Fibroblast of upper back skin (primary cell): ENCODE data around the gene FBF1.

ENCODE experiments used
- DNase-seq: peaks from one replicate; pipeline ENCODE4 v3.0.0-alpha.2; 2013

The FBF1 gene

DNA sequence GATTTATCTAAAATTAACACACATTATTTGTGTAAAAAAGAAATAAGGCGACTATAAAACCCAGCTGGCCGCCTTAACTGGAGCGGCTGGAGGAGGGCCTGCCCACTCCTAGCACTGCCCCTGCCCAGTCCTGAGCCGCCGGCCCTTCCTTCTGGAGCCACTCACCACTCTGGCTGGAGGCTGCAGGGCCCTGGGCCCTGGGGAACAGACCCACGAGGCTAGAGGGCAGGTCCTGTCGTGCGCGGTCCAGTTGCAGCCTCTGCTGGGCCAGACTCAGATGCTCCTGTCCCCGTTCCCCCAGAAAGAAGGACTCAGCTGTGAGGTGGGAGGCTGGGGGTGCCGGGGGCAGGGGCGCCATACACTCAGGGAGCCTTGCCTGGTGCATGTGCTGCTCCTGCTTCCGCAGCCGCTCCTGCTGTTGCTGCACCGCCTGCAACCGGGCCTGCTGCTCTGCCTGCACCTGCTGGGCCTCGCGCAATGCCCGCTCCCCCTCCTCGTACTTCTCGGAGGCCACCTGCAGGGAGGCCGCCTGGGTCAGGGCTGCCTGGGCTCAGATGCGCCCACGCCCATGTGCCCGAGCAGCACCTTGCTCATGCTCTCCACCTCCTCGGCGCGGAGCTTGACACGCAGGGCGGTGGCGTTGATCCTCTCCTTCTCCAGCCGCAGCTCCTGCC lies 27.2 kb downstream of the FBF1 start:
- no peak for DNase-seq

- no peak for DNase-seq
These were observed 30.1 kb downstream of the FBF1 start for GRCh38 chr17:75910699-75911098.

DNA sequence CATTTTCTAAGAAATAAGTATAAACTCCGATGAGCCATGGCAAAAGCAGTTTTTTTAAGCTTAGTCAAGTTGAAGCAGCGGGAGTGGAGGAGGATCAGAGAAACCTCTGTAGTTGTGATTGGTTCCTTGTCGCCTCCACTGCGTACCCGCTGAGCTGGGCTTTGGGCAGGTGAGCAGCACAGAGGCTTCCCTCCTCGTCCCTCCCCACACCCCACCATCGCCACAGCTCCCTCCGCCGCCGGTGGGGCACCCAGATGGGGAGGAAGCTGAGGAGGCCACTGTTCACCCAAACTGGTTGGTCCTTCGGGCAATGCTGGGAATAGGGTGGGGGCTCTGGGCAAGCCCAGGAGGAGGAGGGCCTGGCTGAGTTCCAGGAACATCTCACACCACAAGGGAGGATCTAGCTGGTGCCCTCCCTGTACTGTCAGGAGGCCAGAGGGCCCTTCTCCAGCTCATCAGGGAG lies 31.0 kb downstream of the FBF1 start:
- no peak for DNase-seq

DNA sequence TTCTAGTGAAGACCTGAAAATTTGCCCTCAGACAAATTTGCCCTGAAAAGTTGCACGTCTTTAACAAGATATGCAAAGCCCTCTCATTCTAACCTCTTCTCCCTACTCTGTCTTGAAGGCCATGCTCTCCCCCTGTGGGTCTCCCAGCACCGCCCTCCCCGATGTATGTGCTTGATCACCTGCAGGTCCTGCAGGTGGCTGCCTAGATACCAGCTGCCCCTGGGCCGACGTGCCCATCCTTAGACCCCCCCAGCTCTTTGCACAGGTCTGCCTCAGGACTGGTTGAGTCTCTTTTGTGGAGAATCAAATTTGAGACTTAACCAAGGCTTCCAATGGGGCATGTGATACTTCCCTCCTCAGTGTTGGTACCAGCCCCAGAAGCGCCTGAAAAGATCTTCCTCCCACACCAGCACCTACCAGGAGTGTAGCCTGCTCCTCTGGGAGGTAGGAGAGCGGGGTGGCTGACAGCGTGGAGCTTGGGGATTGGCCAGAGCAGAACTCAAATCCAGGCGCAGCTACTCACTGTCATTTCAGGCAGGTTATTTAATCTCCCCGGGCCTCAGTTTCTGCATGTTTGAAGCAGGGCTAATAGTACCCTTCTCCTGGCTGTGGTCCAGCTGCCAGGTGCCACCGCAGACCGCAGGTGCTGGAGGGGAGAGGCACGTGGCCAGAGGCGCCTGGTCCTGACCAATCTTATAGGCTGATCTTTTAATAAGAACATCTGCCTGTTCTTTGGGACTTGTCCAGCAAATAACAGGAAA lies 31.6 kb downstream of the FBF1 start:
- DNase-seq = no peak

DNA sequence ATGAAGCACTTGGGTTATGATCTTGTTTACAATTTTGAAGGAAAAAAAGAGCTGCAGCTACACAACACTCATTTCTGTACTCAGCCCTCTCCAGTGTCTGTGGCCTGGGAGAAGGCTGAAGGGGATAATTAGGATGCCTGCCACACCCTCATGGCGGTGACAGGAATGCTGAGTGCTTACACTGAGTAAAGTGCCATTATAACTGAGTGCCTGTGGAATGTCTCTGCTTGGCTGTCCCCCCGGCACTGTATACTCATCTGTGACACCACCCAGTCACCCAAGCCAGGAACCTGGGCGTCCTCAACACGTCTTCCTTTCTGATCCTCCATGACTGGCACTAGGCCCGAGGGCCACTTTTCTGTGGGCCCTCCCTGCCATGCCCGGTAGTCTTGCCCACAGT lies 32.6 kb downstream of the FBF1 start:
- no peak for DNase-seq

DNA sequence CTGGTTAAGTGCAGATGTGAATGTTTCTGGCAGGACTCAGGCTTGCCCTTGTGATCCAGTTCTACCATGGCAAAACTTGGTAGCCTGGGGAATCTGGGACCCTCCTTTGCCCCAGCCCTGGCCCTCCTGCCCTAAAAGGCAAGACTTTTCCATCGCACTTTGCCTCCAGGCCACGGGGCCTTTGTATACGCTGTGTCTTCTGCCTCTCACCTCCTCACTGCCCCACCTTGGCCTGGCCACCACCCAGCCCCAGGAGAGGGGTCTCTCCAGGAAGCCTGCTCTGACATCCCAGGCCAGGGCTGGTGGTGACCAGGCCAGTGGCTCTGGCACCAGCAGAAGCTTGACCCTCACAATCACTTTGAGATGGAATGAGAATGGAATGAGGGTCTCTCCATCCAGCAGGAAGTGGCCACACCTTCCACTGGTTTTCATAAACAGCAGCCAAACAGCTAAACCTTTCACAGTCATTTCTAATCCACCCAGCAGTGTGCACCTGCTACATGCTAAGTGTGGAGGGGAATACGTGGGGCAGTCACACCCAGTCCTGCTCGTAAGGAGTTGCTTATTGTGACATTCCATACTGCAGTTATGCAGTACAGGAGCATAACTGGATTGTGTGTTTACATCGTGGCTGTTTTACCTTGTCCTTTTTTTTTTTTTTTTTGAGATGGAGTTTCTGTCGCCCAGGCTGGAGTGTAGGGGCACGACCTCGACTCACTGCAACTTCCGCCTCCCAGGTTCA lies 34.5 kb downstream of the FBF1 start:
- DNase-seq = no peak

DNA sequence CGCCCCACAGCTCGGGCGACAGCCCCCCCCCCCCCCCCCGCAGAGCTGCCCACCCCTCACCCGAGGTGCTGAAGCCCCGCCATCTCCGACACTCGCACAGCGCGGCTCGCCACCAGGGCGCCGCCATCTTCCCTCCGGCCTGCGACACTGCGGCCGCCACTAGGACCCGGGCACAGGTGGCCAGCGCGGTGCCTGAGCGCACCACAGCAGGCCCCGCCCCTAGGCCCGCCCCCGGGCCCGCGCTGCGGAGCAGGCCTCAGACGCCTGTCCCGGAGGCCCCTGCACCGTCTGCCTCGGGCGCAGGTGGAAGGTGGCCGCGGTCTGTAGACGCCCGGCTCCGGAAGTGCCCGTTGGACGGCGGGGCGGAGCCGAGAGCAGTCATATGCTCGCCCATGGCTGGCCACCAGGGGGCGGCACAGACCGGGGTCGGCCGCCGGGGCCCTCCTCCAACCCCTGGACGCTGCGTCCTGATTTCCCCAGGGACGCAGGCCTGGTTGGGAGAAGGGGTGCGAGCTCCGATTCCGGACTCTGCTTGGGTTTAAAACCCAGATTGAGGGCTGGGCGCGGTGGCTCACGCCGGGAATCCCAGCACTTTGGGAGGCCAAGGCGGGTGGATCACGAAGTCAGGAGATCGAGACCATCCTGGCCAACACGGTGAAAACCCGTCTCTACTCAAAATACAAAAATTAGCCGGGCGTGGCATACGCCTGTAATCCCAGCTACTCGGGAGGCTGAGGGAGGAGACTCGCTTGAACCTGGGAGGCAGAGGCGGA lies 35.9 kb downstream of the FBF1 start, which contains the start of gene MRPL38:
Gene MRPL38 (minus strand): TSS at position 136 of the 773 bp plus-strand sequence. CDS start 9 bp downstream, at position 127.
- peak; percentile 91 for DNase-seq

GRCh38 chr17:75902406-75902805 lies 38.4 kb downstream of the FBF1 start:
- DNase-seq = no peak

DNA sequence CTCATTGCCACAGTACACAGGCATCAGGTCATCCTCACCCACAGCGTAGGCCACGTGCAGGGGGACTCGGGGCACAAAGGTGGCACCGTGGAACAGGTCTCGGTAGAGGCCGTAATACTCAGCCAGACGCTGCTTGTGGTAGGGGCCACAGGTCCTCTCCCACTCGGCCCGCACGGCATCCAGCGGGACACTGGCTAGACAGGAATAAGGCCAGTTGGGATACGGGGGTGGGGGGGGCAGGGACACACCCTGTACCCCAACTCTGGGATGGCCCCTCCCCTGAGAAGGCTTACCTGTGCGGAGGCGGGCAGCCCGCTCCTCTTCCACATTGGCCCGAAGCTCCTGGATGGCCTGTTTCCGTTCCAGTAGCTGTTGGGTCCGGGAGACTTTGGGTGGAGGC lies 39.1 kb downstream of the FBF1 start:
- no peak for DNase-seq

- no peak for DNase-seq
These were observed 39.9 kb downstream of the FBF1 start for GRCh38 chr17:75900691-75901533.

DNA sequence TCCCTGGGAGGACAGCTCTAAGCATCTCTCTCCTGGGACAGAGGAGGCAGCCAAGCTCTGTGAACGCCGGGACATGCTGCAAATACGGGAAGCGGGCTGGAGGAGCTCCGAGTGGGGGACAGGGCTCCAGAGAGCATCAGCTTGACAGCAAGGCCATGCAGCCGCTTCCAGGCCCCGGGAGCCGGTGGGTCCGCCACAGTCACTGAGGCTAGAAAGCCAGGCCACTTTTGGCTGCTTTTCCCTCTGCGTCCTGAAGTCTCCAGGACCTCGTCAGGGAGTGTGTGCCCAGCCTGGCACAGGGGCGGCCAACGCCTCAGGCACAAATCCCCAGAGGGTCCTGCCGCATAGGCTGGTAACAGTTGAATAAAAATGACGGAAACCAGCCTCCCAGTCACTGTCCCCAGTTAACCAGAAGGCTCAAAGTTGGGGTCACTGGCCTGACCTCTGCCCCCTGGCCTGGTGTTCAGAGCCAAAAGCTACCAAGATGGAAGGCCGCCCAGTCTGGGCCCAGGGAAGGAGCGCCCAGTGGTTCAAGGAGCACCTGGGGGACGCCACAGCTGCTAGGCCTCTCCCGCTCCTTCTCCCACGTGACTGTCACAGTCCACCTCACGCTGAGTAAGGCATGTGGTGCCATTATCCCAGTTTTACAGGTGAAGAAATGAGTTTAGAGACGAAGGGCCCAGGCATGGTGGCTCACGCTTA lies 40.9 kb downstream of the FBF1 start:
- DNase-seq = no peak

DNA sequence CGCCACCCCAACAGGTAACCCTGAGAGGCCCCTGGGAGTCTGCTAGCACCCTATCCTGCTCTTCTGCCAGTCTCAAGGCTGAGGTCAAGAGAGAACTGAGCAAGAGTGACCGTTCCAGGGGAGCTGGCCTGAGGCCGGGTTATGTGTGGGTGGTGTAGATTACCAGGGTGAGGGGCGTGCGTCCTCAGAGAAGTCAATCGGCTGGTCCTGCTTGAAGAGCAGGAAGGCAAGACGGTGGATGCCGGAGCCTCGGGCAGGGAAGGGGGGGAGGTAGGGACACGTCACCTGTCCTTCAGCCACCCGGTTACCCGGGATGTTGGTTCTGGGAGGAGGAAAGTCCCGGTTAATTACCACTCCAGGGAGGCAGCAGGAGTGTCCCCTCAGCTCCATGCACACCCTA lies 41.5 kb downstream of the FBF1 start:
- DNase-seq = no peak

DNA sequence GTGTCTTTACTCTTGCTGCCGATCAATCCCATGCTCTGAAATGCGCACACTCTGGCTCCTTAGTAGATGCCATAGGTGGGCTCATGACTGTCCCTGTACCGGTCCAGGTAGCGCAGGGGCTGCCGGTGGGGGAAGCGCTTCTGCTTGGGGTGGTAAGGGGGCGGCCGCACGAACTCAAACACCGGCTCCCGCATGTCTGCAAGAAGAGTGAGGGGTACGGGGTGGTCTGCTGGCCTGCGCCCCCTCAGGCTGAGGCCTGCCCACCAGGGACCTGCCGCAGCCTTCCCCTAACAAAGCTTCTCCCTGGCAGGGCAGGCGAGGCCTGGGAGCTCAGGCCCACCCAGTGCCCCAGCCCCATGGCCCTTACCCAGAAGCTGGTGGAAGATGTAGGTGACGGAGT lies 42.1 kb downstream of the FBF1 start:
- no peak for DNase-seq

- DNase-seq = no peak
These were observed 42.8 kb downstream of the FBF1 start for GRCh38 chr17:75898065-75898464.

- DNase-seq = no peak
These were observed 43.5 kb downstream of the FBF1 start for GRCh38 chr17:75897160-75898019.

GRCh38 chr17:75896415-75897159 lies 44.3 kb downstream of the FBF1 start, which contains the start of gene TRIM65:
Gene TRIM65, minus strand, starts transcription at chr17:75896951. Its CDS starts 14 bp downstream, at chr17:75896937.
- peak; percentile 72 for DNase-seq

DNA sequence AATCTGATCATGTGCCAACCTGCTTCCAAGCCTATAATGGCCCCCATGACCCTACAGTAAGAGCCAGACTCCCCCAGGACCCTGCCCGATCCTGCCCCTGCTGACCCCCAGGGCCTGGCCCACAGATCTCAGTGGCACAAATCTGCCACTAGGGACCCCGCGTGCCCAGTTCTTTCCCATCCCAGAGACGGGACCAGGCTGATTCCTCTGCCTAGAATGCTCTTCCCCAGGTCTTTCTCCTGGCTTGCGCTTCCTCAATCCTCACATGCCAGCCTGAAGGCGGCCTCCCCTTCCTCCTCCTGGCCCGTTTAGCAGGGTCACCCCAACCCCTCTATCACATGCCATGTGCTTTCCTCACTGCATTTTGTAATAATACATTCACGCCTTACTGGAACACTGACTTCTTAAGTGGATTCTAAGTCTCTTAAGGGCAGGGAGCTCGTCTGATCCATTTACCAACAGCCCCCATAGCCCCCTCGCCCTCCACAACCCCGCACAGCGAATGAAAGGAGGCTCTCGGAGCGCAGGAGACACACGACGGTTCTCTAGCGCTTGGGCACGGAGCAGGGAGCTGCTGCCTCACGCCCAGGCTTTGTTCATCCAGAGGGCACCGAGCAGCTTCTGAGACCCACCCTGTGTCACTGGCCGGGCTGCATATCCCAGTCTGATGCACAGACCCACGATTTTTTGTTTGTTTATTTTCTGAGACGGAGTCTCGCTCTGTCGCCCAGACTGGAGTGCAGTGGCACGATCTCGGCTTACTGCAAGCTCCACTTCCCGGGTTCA lies 45.3 kb downstream of the FBF1 start:
- no peak for DNase-seq

DNA sequence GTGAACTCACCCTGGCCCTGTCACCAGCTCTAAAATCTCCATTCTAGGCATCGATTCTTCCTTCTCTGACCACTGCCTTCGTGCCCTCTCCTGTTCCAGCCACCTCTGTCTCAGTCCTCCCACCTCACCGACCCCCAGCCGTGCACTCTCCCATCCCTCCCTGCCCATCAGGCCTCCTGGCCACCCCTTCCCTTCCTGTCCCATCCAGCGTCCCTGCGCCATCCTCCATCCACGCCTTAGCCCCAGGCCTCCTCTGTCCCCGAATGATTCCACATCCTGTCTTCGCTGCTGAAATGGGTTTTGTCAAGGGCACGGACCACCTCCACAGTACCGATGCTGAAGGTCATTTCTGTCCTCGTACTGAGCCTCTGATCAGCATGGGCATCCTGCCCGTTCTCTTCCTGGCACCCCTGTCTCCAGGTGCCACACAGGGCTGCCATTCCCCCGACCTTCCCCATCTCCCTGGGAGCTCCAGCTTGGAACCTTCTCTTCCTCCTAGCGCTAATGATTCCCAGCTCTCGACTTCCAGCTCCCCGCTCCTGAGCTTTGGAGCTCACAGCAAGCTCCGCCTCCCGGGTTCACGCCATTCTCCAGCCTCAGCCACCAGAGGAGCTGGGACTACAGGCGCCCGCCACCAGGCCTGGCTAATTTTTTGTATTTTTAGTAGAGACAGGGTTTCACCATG lies 46.7 kb downstream of the FBF1 start:
- no peak for DNase-seq
